GM23338 (cell line): ENCODE measurements around the gene ARHGEF19. TPM values are rescaled to one million over a fixed set of nuclear protein-coding genes. Genes with fewer than 3 reads are reported as not detected.

Source experiments
- ATAC-seq: fragments of 200-7000 bp; cut with Tn5 transposase; 3 replicates; pipeline ENCODE4 v1.9.1; 2020
- DNase-seq: peaks from one replicate; pipeline ENCODE4 v3.0.0-alpha.2; 2015; ENCODE audit warnings: low spot score
- H2AFZ ChIP-seq: fragments of 200-600 bp; sonication (generic); 2 replicates; pipeline ENCODE4 v1.8.0; 2016; ENCODE audit warnings: antibody characterized with exemption, mild to moderate bottlenecking, moderate library complexity
- H3F3A ChIP-seq: fragments of 200-600 bp; sonication (generic); replicated peaks from 2 replicates; pipeline ENCODE4 v1.8.0; 2017; ENCODE audit warnings: antibody characterized with exemption, mixed run types, low read depth
- H3K27ac ChIP-seq: fragments of 200-600 bp; sonication (generic); 2 replicates; pipeline ENCODE4 v1.6.1; 2016; ENCODE audit warnings: low read depth
- H3K27me3 ChIP-seq: fragments of 200-600 bp; sonication (generic); 2 replicates; pipeline ENCODE4 v1.8.0; 2016; ENCODE audit warnings: mild to moderate bottlenecking, mixed run types, moderate library complexity; ENCODE audit not compliant: insufficient read depth
- H3K36me3 ChIP-seq: fragments of 200-600 bp; sonication (generic); 2 replicates; pipeline ENCODE4 v1.8.0; 2016; ENCODE audit warnings: mild to moderate bottlenecking; ENCODE audit not compliant: insufficient read depth
- H3K4me1 ChIP-seq: fragments of 200-600 bp; sonication (generic); 2 replicates; pipeline ENCODE4 v1.8.0; 2016; ENCODE audit warnings: mild to moderate bottlenecking, moderate library complexity; ENCODE audit not compliant: insufficient read depth
- H3K4me2 ChIP-seq: fragments of 200-600 bp; sonication (generic); 2 replicates; pipeline ENCODE4 v1.7.1; 2017; ENCODE audit warnings: mixed run types
- H3K4me3 ChIP-seq: fragments of 200-600 bp; sonication (generic); 2 replicates; pipeline ENCODE4 v1.6.1; 2016; ENCODE audit warnings: mixed run types
- H3K79me2 ChIP-seq: fragments of 200-600 bp; sonication (generic); replicated peaks from 2 replicates; pipeline ENCODE4 v1.8.0; 2017; ENCODE audit warnings: mild to moderate bottlenecking; ENCODE audit not compliant: insufficient read depth
- H3K9me2 ChIP-seq: fragments of 200-600 bp; sonication (generic); 2 replicates; pipeline ENCODE4 v1.8.0; 2017; ENCODE audit not compliant: insufficient read depth
- H4K20me1 ChIP-seq: fragments of 200-600 bp; sonication (generic); replicated peaks from 2 replicates; pipeline ENCODE4 v1.8.0; 2017; ENCODE audit warnings: mild to moderate bottlenecking; ENCODE audit not compliant: insufficient read depth
- H3K27ac Mint-ChIP-seq: 2 replicates; pipeline ENCODE4 v1.8.0; 2020; ENCODE audit warnings: inconsistent platforms, mild to moderate bottlenecking, moderate library complexity, mixed read lengths
- H3K27me3 Mint-ChIP-seq: 3 replicates; pipeline ENCODE4 v1.8.0; 2022; ENCODE audit warnings: low read depth, mild to moderate bottlenecking, moderate library complexity, mixed read lengths, inconsistent platforms; ENCODE audit not compliant: insufficient read depth, poor library complexity
- H3K36me3 Mint-ChIP-seq: 3 replicates; pipeline ENCODE4 v1.8.0; 2021; ENCODE audit warnings: low read depth, mild to moderate bottlenecking, inconsistent platforms, moderate library complexity, mixed read lengths
- H3K4me1 Mint-ChIP-seq: 3 replicates; pipeline ENCODE4 v1.8.0; 2020; ENCODE audit warnings: mild to moderate bottlenecking, inconsistent platforms, mixed read lengths
- H3K4me3 Mint-ChIP-seq: 3 replicates; pipeline ENCODE4 v1.8.0; 2021; ENCODE audit warnings: moderate library complexity, mild to moderate bottlenecking, inconsistent platforms, mixed read lengths
- H3K9me3 Mint-ChIP-seq: 3 replicates; pipeline ENCODE4 v1.8.0; 2020; ENCODE audit warnings: moderate library complexity, mild to moderate bottlenecking, inconsistent platforms, mixed read lengths
- CREB1 ChIP-seq: fragments of 250-450 bp; sonication (Bioruptor Pico); IDR thresholded peaks from 2 replicates; pipeline ENCODE4 v1.5.0; 2020; ENCODE audit warnings: low read depth, mild to moderate bottlenecking, moderate library complexity
- EZH2 ChIP-seq: fragments of 200-600 bp; sonication (generic); IDR thresholded peaks from one replicate; pipeline ENCODE4 v1.8.0; 2017; ENCODE audit warnings: antibody characterized with exemption, mild to moderate bottlenecking, low read depth; ENCODE audit not compliant: unreplicated experiment
- EZH2phosphoT487 ChIP-seq: fragments of 200-600 bp; sonication (generic); IDR thresholded peaks from one replicate; pipeline ENCODE4 v1.8.1; 2018; ENCODE audit warnings: antibody characterized with exemption; ENCODE audit not compliant: unreplicated experiment
- JUNB ChIP-seq: IDR thresholded peaks from one replicate; pipeline ENCODE4 v1.6.1; 2016; ENCODE audit warnings: antibody characterized with exemption; ENCODE audit not compliant: unreplicated experiment
- NANOG ChIP-seq: IDR thresholded peaks from 2 replicates; pipeline ENCODE4 v1.6.1; 2016; ENCODE audit warnings: antibody characterized with exemption, borderline replicate concordance
- POLR2AphosphoS5 ChIP-seq: IDR thresholded peaks from 2 replicates; pipeline ENCODE4 v1.6.1; 2016; ENCODE audit warnings: antibody characterized with exemption, low read depth
- STAT1 ChIP-seq: IDR thresholded peaks from one replicate; pipeline ENCODE4 v1.6.1; 2016; ENCODE audit warnings: antibody characterized with exemption; ENCODE audit not compliant: unreplicated experiment
- ZNF114 ChIP-seq: fragments of 250-450 bp; sonication (Bioruptor Pico); IDR thresholded peaks from 2 replicates; pipeline ENCODE4 v1.5.0; 2020; ENCODE audit warnings: mild to moderate bottlenecking, moderate library complexity
- ZNF331 ChIP-seq: fragments of 250-450 bp; sonication (Bioruptor Pico); IDR thresholded peaks from 2 replicates; pipeline ENCODE4 v1.5.0; 2020; ENCODE audit warnings: low read depth, mild to moderate bottlenecking, moderate library complexity
- polyA plus RNA-seq: library from polyadenylated mRNA; unstranded; fragments of >200 nt; fragmentation: Nextera tagmentation; extraction: Ambion mirVana; gene quantifications from 2 replicates; pipeline ENCODE4 v1.2.1, GENCODE V29; 2016
- total RNA-seq: library from RNA; depleted of rRNA; stranded (reverse); fragments of >200 nt; shearing (Covaris generic); gene quantifications from 2 replicates; pipeline ENCODE4 v1.2.3, GENCODE V29; 2014
- TF ChIP-seq, protein P1 (sequence below): IDR thresholded peaks from one replicate; pipeline ENCODE4 v1.6.1; 2018; ENCODE audit warnings: antibody characterized with exemption; ENCODE audit not compliant: unreplicated experiment
- TF ChIP-seq, protein P2 (sequence below): fragments of 250-450 bp; sonication (Bioruptor Pico); IDR thresholded peaks from 2 replicates; pipeline ENCODE4 v1.5.0; 2020; ENCODE audit warnings: mild to moderate bottlenecking, moderate library complexity
- TF ChIP-seq, protein P3 (sequence below): IDR thresholded peaks from 2 replicates; pipeline ENCODE4 v1.6.1; 2016; ENCODE audit warnings: antibody characterized with exemption
- TF ChIP-seq, protein P4 (sequence below), 2 experiments: fragments of 200-600 bp in 1 of 2; sonication (generic) in 1 of 2; conservative IDR thresholded peaks; 2 replicates each; pipeline versions ENCODE4 v1.5.1 to v1.6.1; 2016 to 2017; ENCODE audit warnings: antibody characterized with exemption in 2 of 2, low read depth in 2 of 2, mild to moderate bottlenecking in 2 of 2, moderate library complexity in 1 of 2

The ARHGEF19 gene
- total and polyA plus RNA-seq, 2 experiments from 2014 or later: 19.5 to 46.4 TPM

DNA sequence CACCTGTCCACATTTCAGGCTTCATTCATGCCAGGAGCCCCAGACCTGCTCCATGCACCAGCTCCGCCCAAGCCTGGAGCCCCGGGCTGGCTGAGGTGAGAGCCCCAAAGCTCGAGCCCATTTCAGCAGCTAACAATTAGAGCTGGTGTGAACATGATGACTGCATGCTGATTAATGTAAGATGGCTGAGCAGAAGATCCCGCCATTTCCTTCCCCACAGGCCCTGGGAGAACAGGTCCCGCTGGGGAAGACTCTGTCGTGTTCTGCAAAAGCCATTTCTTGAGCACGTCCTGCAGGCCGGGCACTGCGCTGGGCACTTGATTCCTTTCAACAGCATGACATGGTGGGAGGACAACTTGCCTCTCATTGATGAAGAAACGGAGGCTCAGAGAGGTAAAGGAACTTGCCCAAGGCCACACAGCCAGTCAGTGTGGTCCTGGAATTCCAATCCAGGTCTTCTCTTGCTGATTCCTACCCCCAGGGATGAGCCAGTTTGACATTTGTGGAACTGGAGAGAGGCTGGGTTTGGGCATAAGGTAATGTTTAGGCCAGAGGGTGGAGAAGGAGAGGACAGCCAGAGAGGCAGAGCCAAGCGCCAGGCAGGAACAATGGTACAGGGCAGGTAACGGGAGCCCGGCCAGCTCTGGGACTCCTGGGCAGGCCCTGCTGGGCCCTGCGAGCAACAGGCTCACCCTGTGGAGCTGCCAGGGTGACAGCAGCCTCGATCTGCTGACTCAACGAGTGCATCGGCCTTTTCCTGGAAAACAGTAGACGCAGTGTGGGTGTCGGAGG lies 28.5 kb downstream of the ARHGEF19 start:
- Histone ChIP-seq H3K4me2 (no peak overlapping the region), H3F3A (peaks cover 4% of the 10 kb centered on the region; the same call in 1 of the 2 replicates), H2AFZ (no peak overlapping the region), H3K4me3 (no peak overlapping the region), H3K9me2 (no peaks in the 10 kb centered on the region), H4K20me1 (no peaks in the 10 kb centered on the region), H3K4me1 (peaks cover 9% of the 10 kb centered on the region; the same call in 1 of the 2 replicates), H3K27ac (no peak overlapping the region), H3K27me3 (no peaks in the 10 kb centered on the region), H3K79me2 (no peaks in the 10 kb centered on the region), H3K36me3 (no peaks in the 10 kb centered on the region)
- Mint-ChIP-seq H3K27ac (no peak overlapping the region), H3K4me3 (no peak overlapping the region; the same call in 2 of the 3 replicates), H3K9me3 (no peaks in the 10 kb centered on the region), H3K36me3 (no peaks in the 10 kb centered on the region), H3K4me1 (peaks cover 13% of the 10 kb centered on the region), H3K27me3 (peaks cover 13% of the 10 kb centered on the region)
- DNase-seq: no peak
- ATAC-seq: no peak
- TF ChIP-seq ZNF331: no peak
- TF ChIP-seq STAT1: no peak
- no peak for TF ChIP-seq EZH2
- no peak for TF ChIP-seq EZH2phosphoT487
- no peak for TF ChIP-seq JUNB
- TF ChIP-seq, protein P1, sequence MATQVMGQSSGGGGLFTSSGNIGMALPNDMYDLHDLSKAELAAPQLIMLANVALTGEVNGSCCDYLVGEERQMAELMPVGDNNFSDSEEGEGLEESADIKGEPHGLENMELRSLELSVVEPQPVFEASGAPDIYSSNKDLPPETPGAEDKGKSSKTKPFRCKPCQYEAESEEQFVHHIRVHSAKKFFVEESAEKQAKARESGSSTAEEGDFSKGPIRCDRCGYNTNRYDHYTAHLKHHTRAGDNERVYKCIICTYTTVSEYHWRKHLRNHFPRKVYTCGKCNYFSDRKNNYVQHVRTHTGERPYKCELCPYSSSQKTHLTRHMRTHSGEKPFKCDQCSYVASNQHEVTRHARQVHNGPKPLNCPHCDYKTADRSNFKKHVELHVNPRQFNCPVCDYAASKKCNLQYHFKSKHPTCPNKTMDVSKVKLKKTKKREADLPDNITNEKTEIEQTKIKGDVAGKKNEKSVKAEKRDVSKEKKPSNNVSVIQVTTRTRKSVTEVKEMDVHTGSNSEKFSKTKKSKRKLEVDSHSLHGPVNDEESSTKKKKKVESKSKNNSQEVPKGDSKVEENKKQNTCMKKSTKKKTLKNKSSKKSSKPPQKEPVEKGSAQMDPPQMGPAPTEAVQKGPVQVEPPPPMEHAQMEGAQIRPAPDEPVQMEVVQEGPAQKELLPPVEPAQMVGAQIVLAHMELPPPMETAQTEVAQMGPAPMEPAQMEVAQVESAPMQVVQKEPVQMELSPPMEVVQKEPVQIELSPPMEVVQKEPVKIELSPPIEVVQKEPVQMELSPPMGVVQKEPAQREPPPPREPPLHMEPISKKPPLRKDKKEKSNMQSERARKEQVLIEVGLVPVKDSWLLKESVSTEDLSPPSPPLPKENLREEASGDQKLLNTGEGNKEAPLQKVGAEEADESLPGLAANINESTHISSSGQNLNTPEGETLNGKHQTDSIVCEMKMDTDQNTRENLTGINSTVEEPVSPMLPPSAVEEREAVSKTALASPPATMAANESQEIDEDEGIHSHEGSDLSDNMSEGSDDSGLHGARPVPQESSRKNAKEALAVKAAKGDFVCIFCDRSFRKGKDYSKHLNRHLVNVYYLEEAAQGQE: no peak
- TF ChIP-seq, protein P2, sequence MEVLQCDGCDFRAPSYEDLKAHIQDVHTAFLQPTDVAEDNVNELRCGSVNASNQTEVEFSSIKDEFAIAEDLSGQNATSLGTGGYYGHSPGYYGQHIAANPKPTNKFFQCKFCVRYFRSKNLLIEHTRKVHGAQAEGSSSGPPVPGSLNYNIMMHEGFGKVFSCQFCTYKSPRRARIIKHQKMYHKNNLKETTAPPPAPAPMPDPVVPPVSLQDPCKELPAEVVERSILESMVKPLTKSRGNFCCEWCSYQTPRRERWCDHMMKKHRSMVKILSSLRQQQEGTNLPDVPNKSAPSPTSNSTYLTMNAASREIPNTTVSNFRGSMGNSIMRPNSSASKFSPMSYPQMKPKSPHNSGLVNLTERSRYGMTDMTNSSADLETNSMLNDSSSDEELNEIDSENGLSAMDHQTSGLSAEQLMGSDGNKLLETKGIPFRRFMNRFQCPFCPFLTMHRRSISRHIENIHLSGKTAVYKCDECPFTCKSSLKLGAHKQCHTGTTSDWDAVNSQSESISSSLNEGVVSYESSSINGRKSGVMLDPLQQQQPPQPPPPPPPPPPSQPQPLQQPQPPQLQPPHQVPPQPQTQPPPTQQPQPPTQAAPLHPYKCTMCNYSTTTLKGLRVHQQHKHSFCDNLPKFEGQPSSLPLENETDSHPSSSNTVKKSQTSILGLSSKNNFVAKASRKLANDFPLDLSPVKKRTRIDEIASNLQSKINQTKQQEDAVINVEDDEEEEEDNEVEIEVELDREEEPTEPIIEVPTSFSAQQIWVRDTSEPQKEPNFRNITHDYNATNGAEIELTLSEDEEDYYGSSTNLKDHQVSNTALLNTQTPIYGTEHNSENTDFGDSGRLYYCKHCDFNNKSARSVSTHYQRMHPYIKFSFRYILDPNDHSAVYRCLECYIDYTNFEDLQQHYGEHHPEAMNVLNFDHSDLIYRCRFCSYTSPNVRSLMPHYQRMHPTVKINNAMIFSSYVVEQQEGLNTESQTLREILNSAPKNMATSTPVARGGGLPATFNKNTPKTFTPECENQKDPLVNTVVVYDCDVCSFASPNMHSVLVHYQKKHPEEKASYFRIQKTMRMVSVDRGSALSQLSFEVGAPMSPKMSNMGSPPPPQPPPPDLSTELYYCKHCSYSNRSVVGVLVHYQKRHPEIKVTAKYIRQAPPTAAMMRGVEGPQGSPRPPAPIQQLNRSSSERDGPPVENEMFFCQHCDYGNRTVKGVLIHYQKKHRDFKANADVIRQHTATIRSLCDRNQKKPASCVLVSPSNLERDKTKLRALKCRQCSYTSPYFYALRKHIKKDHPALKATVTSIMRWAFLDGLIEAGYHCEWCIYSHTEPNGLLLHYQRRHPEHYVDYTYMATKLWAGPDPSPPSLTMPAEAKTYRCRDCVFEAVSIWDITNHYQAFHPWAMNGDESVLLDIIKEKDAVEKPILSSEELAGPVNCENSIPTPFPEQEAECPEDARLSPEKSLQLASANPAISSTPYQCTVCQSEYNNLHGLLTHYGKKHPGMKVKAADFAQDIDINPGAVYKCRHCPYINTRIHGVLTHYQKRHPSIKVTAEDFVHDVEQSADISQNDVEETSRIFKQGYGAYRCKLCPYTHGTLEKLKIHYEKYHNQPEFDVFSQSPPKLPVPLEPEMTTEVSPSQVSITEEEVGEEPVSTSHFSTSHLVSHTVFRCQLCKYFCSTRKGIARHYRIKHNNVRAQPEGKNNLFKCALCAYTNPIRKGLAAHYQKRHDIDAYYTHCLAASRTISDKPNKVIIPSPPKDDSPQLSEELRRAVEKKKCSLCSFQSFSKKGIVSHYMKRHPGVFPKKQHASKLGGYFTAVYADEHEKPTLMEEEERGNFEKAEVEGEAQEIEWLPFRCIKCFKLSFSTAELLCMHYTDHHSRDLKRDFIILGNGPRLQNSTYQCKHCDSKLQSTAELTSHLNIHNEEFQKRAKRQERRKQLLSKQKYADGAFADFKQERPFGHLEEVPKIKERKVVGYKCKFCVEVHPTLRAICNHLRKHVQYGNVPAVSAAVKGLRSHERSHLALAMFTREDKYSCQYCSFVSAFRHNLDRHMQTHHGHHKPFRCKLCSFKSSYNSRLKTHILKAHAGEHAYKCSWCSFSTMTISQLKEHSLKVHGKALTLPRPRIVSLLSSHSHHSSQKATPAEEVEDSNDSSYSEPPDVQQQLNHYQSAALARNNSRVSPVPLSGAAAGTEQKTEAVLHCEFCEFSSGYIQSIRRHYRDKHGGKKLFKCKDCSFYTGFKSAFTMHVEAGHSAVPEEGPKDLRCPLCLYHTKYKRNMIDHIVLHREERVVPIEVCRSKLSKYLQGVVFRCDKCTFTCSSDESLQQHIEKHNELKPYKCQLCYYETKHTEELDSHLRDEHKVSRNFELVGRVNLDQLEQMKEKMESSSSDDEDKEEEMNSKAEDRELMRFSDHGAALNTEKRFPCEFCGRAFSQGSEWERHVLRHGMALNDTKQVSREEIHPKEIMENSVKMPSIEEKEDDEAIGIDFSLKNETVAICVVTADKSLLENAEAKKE: no peak
- no peak for TF ChIP-seq ZNF114 (CRISPR knock-in tag)
- TF ChIP-seq, protein P3, sequence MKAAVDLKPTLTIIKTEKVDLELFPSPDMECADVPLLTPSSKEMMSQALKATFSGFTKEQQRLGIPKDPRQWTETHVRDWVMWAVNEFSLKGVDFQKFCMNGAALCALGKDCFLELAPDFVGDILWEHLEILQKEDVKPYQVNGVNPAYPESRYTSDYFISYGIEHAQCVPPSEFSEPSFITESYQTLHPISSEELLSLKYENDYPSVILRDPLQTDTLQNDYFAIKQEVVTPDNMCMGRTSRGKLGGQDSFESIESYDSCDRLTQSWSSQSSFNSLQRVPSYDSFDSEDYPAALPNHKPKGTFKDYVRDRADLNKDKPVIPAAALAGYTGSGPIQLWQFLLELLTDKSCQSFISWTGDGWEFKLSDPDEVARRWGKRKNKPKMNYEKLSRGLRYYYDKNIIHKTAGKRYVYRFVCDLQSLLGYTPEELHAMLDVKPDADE: no peak
- no peak for TF ChIP-seq NANOG
- no peak for TF ChIP-seq CREB1 (CRISPR knock-in tag)
- no peak for TF ChIP-seq POLR2AphosphoS5
- TF ChIP-seq, protein P4, sequence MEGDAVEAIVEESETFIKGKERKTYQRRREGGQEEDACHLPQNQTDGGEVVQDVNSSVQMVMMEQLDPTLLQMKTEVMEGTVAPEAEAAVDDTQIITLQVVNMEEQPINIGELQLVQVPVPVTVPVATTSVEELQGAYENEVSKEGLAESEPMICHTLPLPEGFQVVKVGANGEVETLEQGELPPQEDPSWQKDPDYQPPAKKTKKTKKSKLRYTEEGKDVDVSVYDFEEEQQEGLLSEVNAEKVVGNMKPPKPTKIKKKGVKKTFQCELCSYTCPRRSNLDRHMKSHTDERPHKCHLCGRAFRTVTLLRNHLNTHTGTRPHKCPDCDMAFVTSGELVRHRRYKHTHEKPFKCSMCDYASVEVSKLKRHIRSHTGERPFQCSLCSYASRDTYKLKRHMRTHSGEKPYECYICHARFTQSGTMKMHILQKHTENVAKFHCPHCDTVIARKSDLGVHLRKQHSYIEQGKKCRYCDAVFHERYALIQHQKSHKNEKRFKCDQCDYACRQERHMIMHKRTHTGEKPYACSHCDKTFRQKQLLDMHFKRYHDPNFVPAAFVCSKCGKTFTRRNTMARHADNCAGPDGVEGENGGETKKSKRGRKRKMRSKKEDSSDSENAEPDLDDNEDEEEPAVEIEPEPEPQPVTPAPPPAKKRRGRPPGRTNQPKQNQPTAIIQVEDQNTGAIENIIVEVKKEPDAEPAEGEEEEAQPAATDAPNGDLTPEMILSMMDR (conservative IDR thresholded peaks at IDR 0.05; ENCODE audit: low read depth in 2 of 2): no peak
